Type B pancreatic cell (in vitro differentiated cells): Measurements from ENCODE around the gene SAE1. TPM values are rescaled to one million over a fixed set of nuclear protein-coding genes. Genes with fewer than 3 reads are reported as not detected.

Experiments
- DNase-seq: peaks from one replicate; pipeline ENCODE4 v3.0.0; 2021; ENCODE audit warnings: mixed read lengths; ENCODE audit not compliant: unreplicated experiment; ENCODE audit errors: extremely low spot score
- H3K27ac Mint-ChIP-seq: 2 replicates; pipeline ENCODE4 v1.8.0; 2021; ENCODE audit warnings: mild to moderate bottlenecking, mixed read lengths
- H3K27me3 Mint-ChIP-seq: 2 replicates; pipeline ENCODE4 v1.8.0; 2021; ENCODE audit warnings: mixed read lengths
- H3K36me3 Mint-ChIP-seq: 2 replicates; pipeline ENCODE4 v1.8.0; 2021; ENCODE audit warnings: mixed read lengths
- H3K4me1 Mint-ChIP-seq: one replicate; pipeline ENCODE4 v1.8.0; 2021; ENCODE audit warnings: mixed read lengths; ENCODE audit not compliant: unreplicated experiment
- H3K4me3 Mint-ChIP-seq: 2 replicates; pipeline ENCODE4 v1.8.0; 2021; ENCODE audit warnings: mild to moderate bottlenecking, mixed read lengths
- H3K9me3 Mint-ChIP-seq: 2 replicates; pipeline ENCODE4 v1.8.0; 2021; ENCODE audit warnings: mixed read lengths
- CTCF ChIP-seq: fragments of 200-600 bp; sonication (generic); conservative IDR thresholded peaks from 2 replicates; pipeline ENCODE4 v1.5.0; 2021; ENCODE audit warnings: antibody characterized with exemption, mild to moderate bottlenecking
- total RNA-seq: library from RNA; stranded (reverse); gene quantifications from 2 replicates; pipeline ENCODE4 v1.2.1, GENCODE V29; 2021; ENCODE audit warnings: low replicate concordance

The SAE1 gene
- total RNA-seq, 1 donor from 2014 or later = 155 TPM

GRCh38 chr19:47255879-47256692 is 125.5 kb downstream of the SAE1 start, which contains the start of gene CCDC9:
Gene CCDC9 (plus strand): TSS chr19:47256525. CDS start chr19:47258401, 1,876 bp downstream.
- TF ChIP-seq CTCF = no peak
- no peaks in the 10 kb centered on the region for H3K27me3 Mint-ChIP-seq
- H3K9me3 Mint-ChIP-seq = no peaks in the 10 kb centered on the region
- peaks cover 11% of the 10 kb centered on the region for H3K4me1 Mint-ChIP-seq
- peaks cover 30% of the 10 kb centered on the region for H3K36me3 Mint-ChIP-seq
- H3K4me3 Mint-ChIP-seq = peak within 1 kb of the TSS; percentile 94
- DNase-seq = peak; percentile 98
- peak within 1 kb of the TSS; percentile 97 for H3K27ac Mint-ChIP-seq

- Mint-ChIP-seq H3K9me3 (no peaks in the 10 kb centered on the region), H3K27ac (peak overlapping the region; percentile 97), H3K4me3 (peak overlapping the region; percentile 94), H3K27me3 (no peaks in the 10 kb centered on the region), H3K36me3 (peaks cover 33% of the 10 kb centered on the region), H3K4me1 (peaks cover 11% of the 10 kb centered on the region)
- peak; percentile 100 for DNase-seq
- TF ChIP-seq CTCF = no peak
Observed at GRCh38 chr19:47256693-47257410, 126.2 kb downstream of the SAE1 start.

- peak overlapping the region; percentile 94 for H3K4me3 Mint-ChIP-seq
- no peak for DNase-seq
Observed at GRCh38 chr19:47257411-47258169, 127.0 kb downstream of the SAE1 start.

GRCh38 chr19:47258434-47258833 is 127.8 kb downstream of the SAE1 start:
- Mint-ChIP-seq H3K27me3 (no peaks in the 10 kb centered on the region), H3K36me3 (peaks cover 37% of the 10 kb centered on the region)
- TF ChIP-seq CTCF = no peak

More at GRCh38 chr19:47257411-47258169, 127.0 kb downstream of the SAE1 start:
- Mint-ChIP-seq H3K4me1 (peaks cover 11% of the 10 kb centered on the region), H3K27me3 (no peaks in the 10 kb centered on the region), H3K9me3 (no peaks in the 10 kb centered on the region), H3K36me3 (peaks cover 37% of the 10 kb centered on the region), H3K27ac (peak overlapping the region; percentile 97)
- TF ChIP-seq CTCF = no peak

GRCh38 chr19:47258895-47259555 is 128.4 kb downstream of the SAE1 start:
- H3K4me3 Mint-ChIP-seq = peak overlapping the region; percentile 62
- H3K36me3 Mint-ChIP-seq = peaks cover 38% of the 10 kb centered on the region
- peaks cover 11% of the 10 kb centered on the region for H3K4me1 Mint-ChIP-seq
- DNase-seq = no peak
- no peak for TF ChIP-seq CTCF
- no peaks in the 10 kb centered on the region for H3K27me3 Mint-ChIP-seq
- peak overlapping the region; percentile 52 for H3K27ac Mint-ChIP-seq
- no peaks in the 10 kb centered on the region for H3K9me3 Mint-ChIP-seq

More at GRCh38 chr19:47258434-47258833, 127.8 kb downstream of the SAE1 start:
- Mint-ChIP-seq H3K4me1 (peaks cover 11% of the 10 kb centered on the region), H3K4me3 (peak overlapping the region; percentile 94), H3K27ac (peak overlapping the region; percentile 52), H3K9me3 (no peaks in the 10 kb centered on the region)
- DNase-seq = no peak
